BJ (cell line): Measurements from ENCODE around the gene UPK2. TPM values are rescaled to one million over a fixed set of nuclear protein-coding genes. Genes with fewer than 3 reads are reported as not detected.

Source experiments
- CTCF ChIA-PET: fragments of 350-600 bp; formaldehyde crosslinking; extraction: SDS; loops from one replicate; lab custom pipeline; 2021; ENCODE audit warnings: antibody characterized with exemption, inconsistent platforms; lab: Yijun Ruan, JAX
- POLR2A ChIA-PET: fragments of 300-600 bp; sonication (Branson Sonifier 250); formaldehyde crosslinking; extraction: SDS; loops from one replicate; lab custom pipeline; 2021; ENCODE audit warnings: antibody characterized with exemption; lab: Charles Lee
- DNase-seq: peaks from one replicate; pipeline ENCODE4 v3.0.0-alpha.2; 2011; ENCODE audit warnings: low read depth
- H3K27me3 ChIP-seq: 2 replicates; pipeline ENCODE4 v1.6.0; 2011; ENCODE audit warnings: low read length; ENCODE audit not compliant: control insufficient read depth, insufficient read depth
- H3K36me3 ChIP-seq: 2 replicates; pipeline ENCODE4 v1.5.1; 2011; ENCODE audit warnings: low read length; ENCODE audit not compliant: control insufficient read depth, insufficient read depth
- H3K4me3 ChIP-seq: 2 replicates; pipeline ENCODE4 v1.5.1; 2011; ENCODE audit warnings: low read depth, mild to moderate bottlenecking, control low read depth, low read length
- polyA plus RNA-seq: library from polyadenylated mRNA; depleted of rRNA; stranded (reverse); fragments of >200 nt; gene quantifications from 2 replicates; pipeline ENCODE4 v1.2.3, GENCODE V29; 2011
- TF ChIP-seq, protein P1 (sequence below): IDR thresholded peaks from 2 replicates; pipeline ENCODE4 v1.5.1; 2011; ENCODE audit warnings: low read depth, mild to moderate bottlenecking, control low read depth, inconsistent platforms, low read length, moderate library complexity; ENCODE audit not compliant: insufficient read depth

The UPK2 gene
- polyA plus RNA-seq, 1 experiment, result 0.20 TPM

DNA sequence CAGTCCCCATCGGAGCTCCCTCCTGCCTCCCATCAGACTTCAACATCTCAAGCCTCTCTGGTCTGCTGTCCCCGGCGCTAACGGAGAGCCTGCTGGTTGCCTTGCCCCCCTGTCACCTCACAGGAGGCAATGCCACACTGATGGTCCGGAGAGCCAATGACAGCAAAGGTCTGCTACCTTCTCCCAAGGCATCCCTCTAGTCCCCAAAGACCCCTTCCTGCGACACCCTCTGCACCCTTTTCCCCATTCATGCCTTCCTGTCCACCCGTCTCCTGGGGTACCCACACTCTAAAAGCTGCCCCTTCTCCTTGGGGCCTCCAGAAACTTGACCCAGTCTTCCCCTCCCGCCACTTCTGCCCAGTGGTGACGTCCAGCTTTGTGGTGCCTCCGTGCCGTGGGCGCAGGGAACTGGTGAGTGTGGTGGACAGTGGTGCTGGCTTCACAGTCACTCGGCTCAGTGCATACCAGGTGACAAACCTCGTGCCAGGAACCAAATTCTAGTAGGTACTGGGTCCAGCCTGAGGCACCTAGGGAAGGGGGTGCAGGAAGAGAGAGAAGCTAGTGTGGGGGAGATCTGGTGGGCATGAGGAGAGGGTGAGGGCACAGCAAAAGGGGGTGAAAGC, 860 bp downstream of the UPK2 start:
- CTCF ChIA-PET, result interaction anchor here (0.6 to 13.4 kb wide), 30 partner anchors 9 to 324 kb away, joined by 3 to 136 read pairs (median 5); partner anchors contain the start of genes BCL9L, FOXR1 and TREH
- TF ChIP-seq, protein P1, sequence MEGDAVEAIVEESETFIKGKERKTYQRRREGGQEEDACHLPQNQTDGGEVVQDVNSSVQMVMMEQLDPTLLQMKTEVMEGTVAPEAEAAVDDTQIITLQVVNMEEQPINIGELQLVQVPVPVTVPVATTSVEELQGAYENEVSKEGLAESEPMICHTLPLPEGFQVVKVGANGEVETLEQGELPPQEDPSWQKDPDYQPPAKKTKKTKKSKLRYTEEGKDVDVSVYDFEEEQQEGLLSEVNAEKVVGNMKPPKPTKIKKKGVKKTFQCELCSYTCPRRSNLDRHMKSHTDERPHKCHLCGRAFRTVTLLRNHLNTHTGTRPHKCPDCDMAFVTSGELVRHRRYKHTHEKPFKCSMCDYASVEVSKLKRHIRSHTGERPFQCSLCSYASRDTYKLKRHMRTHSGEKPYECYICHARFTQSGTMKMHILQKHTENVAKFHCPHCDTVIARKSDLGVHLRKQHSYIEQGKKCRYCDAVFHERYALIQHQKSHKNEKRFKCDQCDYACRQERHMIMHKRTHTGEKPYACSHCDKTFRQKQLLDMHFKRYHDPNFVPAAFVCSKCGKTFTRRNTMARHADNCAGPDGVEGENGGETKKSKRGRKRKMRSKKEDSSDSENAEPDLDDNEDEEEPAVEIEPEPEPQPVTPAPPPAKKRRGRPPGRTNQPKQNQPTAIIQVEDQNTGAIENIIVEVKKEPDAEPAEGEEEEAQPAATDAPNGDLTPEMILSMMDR, result no peak
- POLR2A ChIA-PET, result interaction anchor here (0.6 kb wide), 1 partner anchor 264 kb away, joined by 3 read pairs; no protein-coding TSS in a partner anchor
- DNase-seq, result no peak
- H3K27me3 ChIP-seq, result peaks cover 18% of the 10 kb centered on the region
- H3K4me3 ChIP-seq, result no peak overlapping the region
- no peaks in the 10 kb centered on the region for H3K36me3 ChIP-seq

DNA sequence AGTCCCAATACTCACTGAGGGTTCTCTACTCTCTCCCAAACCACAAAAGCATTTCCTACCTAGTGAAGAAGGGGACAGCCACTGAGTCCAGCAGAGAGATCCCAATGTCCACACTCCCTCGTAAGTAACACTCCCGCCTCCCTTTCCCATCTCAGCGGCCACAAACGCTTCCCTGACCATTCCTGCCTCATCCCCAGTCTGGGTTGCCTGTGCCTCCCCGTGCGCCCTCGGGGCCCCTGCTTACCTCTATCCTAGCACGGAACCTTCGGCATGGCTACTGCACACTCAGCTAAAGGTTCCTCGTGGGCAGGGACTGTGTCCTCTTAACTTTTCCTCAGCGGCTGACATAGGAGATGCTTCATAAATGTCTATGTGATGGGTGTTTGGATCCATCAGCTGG, 1.5 kb downstream of the UPK2 start:
- no peak for DNase-seq
- POLR2A ChIA-PET, result no interaction called here
- CTCF ChIA-PET, result interaction anchor here (0.6 to 13.4 kb wide), 19 partner anchors 10 to 301 kb away, joined by 3 to 136 read pairs (median 5); partner anchors contain the start of genes FOXR1 and TREH

DNA sequence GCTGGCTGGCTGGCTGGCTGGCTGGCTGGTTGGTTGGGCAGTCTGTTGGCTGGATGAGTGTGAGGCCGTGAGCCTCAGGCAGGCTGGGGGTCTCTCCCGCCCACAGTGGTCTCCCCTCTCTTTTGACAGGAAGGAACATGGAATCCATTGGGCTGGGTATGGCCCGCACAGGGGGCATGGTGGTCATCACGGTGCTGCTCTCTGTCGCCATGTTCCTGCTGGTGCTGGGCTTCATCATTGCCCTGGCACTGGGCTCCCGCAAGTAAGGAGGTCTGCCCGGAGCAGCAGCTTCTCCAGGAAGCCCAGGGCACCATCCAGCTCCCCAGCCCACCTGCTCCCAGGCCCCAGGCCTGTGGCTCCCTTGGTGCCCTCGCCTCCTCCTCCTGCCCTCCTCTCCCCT, 1.9 kb downstream of the UPK2 start:
- Histone ChIP-seq H3K4me3 (no peak overlapping the region), H3K27me3 (peaks cover 12% of the 10 kb centered on the region), H3K36me3 (no peaks in the 10 kb centered on the region)
- ChIA-PET CTCF (interaction anchor here (1.1 to 13.4 kb wide), 13 partner anchors 10 to 301 kb away, joined by 5 to 136 read pairs (median 8); no protein-coding TSS in a partner anchor), POLR2A (no interaction called here)
- TF ChIP-seq, protein P1, result no peak
- no peak for DNase-seq

More for the DNA sequence above, 1.5 kb downstream of the UPK2 start:
- peaks cover 16% of the 10 kb centered on the region for H3K27me3 ChIP-seq
- H3K4me3 ChIP-seq, result no peak overlapping the region
- TF ChIP-seq, protein P1, result no peak
- H3K36me3 ChIP-seq, result no peaks in the 10 kb centered on the region

DNA sequence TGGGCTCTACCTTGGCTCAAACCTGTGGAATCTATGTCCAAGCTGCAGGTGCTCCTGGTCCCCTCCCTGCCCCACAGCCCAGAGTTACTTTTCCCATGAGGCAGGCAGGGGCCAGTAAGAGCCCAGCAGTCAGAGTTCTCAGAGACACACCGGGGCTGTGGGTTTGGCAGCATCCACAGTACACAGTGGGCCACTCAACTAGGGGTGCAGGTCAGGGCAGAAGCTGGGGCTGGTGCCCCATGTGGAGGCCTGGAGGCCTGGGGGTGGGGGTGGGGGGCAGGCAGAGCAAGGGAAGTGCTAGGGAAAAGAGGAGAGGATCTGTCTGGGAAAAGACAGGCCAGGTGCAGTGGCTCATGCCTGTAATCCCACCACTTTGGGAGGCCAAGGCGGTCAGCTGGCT, 2.5 kb downstream of the UPK2 start:
- POLR2A ChIA-PET, result interaction anchor here (0.7 kb wide), 1 partner anchor 338 kb away, joined by 4 read pairs; no protein-coding TSS in a partner anchor
- H3K4me3 ChIP-seq, result no peak overlapping the region
- CTCF ChIA-PET, result interaction anchor here (0.6 to 13.4 kb wide), 4 partner anchors 9 to 270 kb away, joined by 3 to 136 read pairs (median 4); no protein-coding TSS in a partner anchor
- DNase-seq, result no peak
- TF ChIP-seq, protein P1, result no peak
- peaks cover 7% of the 10 kb centered on the region for H3K27me3 ChIP-seq
- no peaks in the 10 kb centered on the region for H3K36me3 ChIP-seq

DNA sequence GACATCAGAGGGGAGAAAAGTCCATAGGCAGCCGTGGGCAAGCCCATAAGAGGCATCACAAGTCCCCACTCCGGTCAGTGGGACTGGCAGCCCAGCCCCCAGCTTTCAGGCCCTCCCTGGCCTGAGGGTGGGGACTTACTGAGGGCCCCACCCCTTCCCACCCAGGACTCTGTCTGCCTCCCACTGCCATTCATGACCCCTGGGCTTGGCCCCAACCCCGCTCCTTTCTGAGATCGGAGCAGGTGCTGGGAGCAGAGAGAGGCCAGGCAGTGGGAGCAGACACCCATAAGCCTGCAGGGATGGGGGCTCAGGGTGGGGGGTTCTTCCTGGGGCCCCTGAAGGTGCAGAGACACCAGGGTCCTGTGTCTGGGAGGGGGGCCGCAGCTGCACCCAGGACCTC, 5.1 kb downstream of the UPK2 start:
- ChIA-PET CTCF (interaction anchor here (0.6 to 13.4 kb wide), 2 partner anchors 69 to 272 kb away, joined by 3 to 136 read pairs; no protein-coding TSS in a partner anchor), POLR2A (no interaction called here)
- TF ChIP-seq, protein P1, result no peak
- no peak overlapping the region for H3K4me3 ChIP-seq
- DNase-seq, result no peak
- H3K36me3 ChIP-seq, result no peaks in the 10 kb centered on the region
- H3K27me3 ChIP-seq, result peaks cover 3% of the 10 kb centered on the region
